GM21526 (cell line): Measurements from ENCODE around the gene DGLUCY.
"Not testable (repeated sequence)": the region's sequence is repeated elsewhere in the genome, so short reads cannot be mapped to it uniquely, and the experiment has no call there.

ENCODE experiments used
- ATAC-seq: cut with Tn5 transposase; IDR thresholded peaks from one replicate; pipeline ENCODE4 v1.9.1; 2021; ENCODE audit warnings: moderate library complexity; ENCODE audit not compliant: unreplicated experiment, low FRiP score

The DGLUCY gene

GRCh38 chr14:91113829-91114078, at the start of gene DGLUCY:
Gene DGLUCY (plus strand): TSS chr14:91114073. CDS start chr14:91160295, 46,222 bp downstream.
- peak; percentile 63 for ATAC-seq

- no peak for ATAC-seq
Observed at GRCh38 chr14:91065266-91065665, 48.6 kb upstream of the DGLUCY start.

- ATAC-seq: no peak
Observed at GRCh38 chr14:91067186-91067585, 46.7 kb upstream of the DGLUCY start.

- ATAC-seq: no peak
Observed at GRCh38 chr14:91068642-91069041, 45.2 kb upstream of the DGLUCY start.

DNA sequence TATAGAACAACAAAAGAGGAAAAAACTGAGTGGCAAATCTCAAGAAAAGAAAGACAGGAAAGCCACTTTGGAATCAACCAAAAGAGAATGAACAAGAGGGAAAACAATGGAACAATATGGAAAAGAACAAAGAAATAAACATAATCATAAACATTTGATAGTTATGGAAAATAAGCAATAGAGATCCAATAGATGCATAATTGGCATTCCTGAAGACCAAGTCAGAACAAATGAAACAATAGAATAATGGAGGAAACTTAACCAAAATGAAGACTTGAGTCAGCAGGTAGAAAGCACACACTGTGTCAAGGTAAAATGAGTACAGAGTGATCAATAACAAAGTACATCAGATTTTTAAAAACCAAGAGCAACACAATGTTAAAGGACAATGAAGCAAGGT, 43.3 kb upstream of the DGLUCY start:
- ATAC-seq: no peak

DNA sequence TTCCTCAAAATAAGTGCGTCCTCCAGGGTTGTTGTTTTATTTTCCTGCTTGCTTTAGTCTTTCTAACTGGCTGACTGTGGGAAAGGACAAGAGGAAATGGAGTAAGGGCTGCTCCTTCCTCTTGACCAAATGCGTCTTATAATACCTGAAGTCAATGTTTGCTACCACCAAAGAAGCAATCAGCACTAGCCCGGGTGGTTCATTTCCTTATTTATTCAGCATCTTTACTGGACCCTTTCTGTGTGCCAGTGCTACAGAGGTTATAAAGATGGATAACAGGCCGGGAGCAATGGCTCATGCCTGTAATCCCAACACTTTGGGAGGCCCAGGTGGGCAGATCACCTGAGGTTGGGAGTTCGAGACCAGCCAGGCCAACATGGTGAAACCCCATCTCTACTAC, 38.3 kb upstream of the DGLUCY start:
- ATAC-seq: no peak

GRCh38 chr14:91078095-91078737, 35.7 kb upstream of the DGLUCY start:
- ATAC-seq: no peak

GRCh38 chr14:91080071-91080470, 33.8 kb upstream of the DGLUCY start:
- no peak for ATAC-seq

DNA sequence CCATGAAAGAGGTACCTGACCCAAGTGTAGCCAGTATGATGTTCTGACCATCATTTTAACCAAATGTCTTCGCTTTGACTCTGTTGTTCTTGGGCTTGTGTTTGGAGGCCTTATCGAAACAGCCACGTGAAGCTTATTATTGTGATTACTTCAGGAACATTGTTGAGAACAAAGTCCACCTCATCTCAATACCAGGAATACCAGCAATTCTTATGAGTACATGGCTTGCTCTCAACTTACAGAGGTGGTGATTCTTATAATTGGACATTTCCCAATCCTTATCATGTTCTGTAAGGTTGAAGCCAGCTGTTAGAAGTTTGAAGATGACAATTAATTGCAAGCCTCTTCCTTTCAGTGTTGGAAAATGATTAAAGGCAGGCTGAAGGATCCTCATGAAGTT, 31.6 kb upstream of the DGLUCY start:
- ATAC-seq: no peak

GRCh38 chr14:91084516-91084915, 29.4 kb upstream of the DGLUCY start:
- no peak for ATAC-seq

GRCh38 chr14:91087470-91087869, 26.4 kb upstream of the DGLUCY start:
- not testable (repeated sequence) for ATAC-seq

DNA sequence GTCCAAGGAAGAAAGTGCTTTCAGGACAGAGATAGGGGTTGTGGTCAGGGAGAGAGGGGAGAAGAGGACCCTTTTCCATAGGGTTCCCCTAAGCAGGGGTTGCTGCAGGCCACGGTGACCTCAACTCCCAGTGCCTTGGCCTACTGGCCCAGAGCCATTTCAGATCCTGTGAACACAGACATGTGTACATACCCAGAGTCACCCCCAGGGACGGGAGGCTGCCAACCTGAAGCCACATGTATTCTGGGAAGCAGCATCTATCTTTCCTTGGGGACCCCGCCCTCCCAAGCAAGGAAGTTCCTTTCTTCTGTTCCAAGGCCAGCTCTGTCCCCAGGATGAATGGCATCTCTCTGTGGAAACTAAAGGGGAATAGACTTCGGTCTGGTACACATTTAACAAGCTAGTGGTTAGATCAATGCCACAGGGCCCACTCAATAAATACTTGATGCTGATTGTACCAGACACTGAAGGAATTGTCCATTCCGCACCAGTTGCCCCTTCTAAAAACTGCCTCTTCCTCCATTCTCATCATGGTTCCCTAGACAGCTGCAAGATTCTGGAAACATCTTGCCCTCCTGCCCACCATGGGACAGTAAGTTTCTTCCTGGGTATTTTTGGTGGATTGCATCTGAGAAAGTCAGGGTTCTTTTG, 25.2 kb upstream of the DGLUCY start:
- no peak for ATAC-seq

DNA sequence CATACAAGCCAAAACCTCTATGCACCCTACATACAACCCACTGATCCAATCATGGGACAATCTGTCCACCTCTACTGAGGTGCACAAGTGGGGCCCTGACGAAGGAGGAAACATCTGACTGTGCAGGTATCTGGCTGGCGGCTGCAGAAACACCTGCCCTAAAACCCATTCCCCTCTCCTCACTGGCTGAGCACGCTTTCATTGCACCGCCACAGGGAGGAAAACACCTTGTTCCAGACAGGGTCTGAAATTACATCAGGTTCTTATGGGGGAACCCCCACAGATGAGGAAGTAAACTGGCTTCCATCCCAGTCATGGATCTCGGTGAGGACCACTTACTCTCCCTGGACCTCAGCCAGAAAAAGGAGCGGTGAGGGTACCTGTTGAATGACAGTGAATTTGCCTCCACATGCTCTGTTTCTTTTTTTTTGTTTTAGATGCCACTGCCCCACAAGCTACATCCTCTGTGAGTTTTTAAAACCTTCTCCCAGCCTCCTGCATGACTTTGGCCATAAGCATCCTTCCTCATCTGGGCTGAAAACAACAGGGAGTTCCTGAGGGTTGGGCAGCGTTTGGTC, 23.8 kb upstream of the DGLUCY start:
- no peak for ATAC-seq

- ATAC-seq: no peak
Observed at GRCh38 chr14:91090743-91091142, 23.1 kb upstream of the DGLUCY start.

DNA sequence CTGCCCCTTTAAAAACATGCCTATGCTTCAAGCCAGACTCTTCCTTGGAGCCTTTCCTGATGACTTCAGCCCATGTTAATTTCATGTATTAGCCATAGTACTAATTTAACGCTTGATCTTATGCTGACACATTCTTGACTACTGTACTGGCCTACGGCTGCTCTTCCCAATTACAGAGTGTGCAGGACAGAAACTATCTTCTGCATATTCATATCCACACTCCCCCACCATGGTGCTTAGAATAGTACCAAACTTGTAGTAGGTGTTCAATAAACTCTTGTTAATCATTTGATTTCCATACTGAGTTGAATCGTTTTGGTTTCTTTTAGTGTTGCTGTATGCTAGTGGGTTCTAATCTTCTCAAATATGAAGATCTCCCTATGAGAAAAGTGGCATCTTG, 21.8 kb upstream of the DGLUCY start:
- ATAC-seq: no peak

GRCh38 chr14:91093743-91094472, 20.0 kb upstream of the DGLUCY start:
- ATAC-seq: not testable (repeated sequence)

DNA sequence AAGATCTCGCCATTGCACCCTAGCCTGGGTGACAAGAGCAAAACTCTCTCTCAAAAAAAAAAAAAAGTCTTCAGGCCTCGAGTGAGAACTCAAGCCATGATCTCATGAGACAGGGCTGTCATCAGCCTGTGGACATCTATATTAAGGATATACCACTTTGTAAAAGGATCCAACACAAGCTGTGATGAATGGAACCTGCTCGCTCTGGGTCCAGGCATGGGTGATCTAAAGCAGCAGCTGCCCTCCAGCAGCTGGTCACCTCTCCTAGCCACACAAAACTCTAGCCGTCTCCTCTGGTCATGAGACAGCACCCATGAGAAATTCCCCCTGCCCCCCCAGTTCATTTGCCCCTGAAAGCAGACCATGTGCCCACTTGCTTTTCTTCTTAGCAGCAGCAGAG, 19.1 kb upstream of the DGLUCY start:
- ATAC-seq: no peak

DNA sequence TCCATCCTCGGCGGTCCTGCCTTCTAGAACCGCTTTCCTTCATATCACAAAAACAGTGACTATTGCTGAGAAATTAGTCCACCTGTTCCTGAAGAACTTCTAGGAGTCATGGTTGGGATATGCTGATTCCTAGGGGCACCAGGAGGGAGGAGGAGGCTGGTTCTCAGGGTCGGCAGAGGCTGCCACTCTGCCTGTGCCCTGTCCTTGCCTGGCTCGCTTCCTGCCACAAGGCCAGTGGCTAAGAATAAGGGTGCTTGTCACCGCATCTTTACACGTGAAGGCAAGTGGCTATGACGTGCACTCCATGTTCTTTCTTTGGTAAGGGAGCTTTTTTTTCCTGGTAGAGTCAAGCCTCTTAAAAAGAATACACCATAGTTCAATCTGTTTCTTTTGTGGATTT, 18.7 kb upstream of the DGLUCY start:
- ATAC-seq: no peak

DNA sequence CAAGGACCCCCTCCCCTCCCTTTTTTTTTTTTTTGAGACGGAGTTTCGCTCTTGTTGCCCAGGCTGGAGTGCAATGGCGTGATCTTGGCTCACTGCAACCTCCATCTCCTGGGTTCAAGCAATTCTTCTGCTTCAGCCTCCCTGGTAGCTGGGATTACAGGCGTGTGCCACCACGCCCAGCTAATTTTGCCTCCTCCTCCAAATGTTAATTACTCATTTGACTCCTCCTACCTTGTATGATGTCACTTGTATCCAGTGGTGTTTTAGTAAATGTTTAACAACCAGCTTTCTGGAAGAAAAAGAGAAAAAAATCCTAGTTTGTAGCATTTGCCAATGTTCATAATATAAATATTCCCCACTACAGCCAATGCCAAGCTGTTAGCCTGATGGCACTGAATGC, 16.2 kb upstream of the DGLUCY start:
- not testable (repeated sequence) for ATAC-seq

DNA sequence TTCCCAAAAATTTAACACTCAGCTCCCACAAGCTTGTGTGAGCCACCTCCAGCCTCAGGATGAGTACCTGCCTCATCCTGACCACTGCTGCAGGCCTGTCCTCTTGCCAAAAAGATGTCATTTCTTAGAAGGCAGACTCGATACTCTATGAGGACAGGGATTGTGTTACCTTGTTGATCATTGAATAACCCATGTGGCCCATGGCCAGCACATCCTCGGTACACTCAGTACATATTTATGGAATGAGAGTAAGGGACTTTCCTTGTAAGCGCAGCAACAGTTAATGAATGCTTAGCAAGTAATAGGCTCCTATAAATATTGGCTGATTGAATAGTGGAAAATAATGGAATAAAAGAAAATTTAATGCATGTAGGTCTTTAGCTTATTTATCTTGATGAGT, 15.3 kb upstream of the DGLUCY start:
- ATAC-seq: no peak

DNA sequence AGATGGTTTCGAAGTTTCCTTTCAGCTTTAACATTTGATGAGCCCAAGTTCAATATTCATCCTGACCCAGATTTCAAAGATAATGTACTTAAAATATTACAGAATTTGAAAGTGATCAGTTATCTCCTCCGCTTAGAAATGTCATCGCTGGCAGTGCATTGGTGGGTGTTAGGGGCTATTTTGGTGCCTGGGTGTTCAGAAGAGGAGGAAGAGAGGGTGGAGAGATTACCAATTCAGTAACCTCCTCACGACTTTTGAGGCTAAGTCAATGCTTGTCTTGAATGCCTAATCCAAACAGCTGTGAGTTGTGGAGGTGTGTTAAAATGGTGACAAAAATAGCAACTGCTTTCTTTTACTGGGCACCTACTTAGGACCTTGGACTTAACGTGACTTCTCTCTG, 13.8 kb upstream of the DGLUCY start:
- ATAC-seq: no peak

DNA sequence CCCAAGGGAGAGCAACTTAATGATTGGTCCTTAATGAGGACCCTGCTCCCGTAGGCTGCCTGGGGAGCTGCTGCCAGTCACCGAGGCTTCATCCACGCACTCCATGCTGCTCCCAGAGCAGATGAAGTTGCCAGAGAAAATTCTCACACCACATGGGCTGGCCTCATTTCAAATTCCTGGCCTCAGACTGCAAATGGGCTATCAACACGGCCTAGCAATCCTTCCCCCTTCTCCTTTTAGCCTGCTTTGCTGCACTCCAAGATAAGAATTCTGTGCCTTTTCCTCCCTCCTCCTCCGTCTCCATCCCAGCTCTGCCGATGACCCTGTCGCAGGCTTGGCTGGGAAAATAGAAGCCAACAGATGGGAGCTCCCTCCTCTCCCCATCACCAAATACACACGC, 10.8 kb upstream of the DGLUCY start:
- no peak for ATAC-seq
